GM12878 (cell line): Measurements from ENCODE around the gene LCLAT1. TPM values are rescaled to one million over a fixed set of nuclear protein-coding genes. Genes with fewer than 3 reads are reported as not detected.

ENCODE experiments used
- ATAC-seq: fragments of 200-7000 bp; cut with Tn5 transposase; 3 replicates; pipeline ENCODE4 v1.9.1; 2020; ENCODE audit warnings: mild to moderate bottlenecking, moderate library complexity
- BruUV-seq: library from RNA; stranded (reverse); fragments of 400-500 nt; replicated peaks from 2 replicates; lab custom pipeline; 2021; lab: Mats Ljungman, UMichigan
- CTCF ChIA-PET: fragments of 300-600 bp; sonication (Branson Sonifier 250); formaldehyde crosslinking; extraction: SDS; loops from one replicate; lab custom pipeline; 2021; ENCODE audit warnings: inconsistent platforms; lab: Yijun Ruan, JAX
- POLR2A ChIA-PET: fragments of 350-600 bp; formaldehyde crosslinking; extraction: SDS; loops from one replicate; lab custom pipeline; 2021; ENCODE audit warnings: inconsistent platforms; lab: Charles Lee
- RAD21 ChIA-PET: fragments of 300-600 bp; sonication (Branson Sonifier 250); formaldehyde crosslinking; loops from one replicate; lab custom pipeline; 2023; ENCODE audit warnings: antibody characterized with exemption; ENCODE audit not compliant: unreplicated experiment; lab: Charles Lee
- SMC1A ChIA-PET: fragments of 300-600 bp; sonication (Branson Sonifier 250); formaldehyde crosslinking; loops from one replicate; lab custom pipeline; 2023; ENCODE audit not compliant: unreplicated experiment, uncharacterized antibody; lab: Charles Lee
- DNase-seq: peaks from one replicate; pipeline ENCODE4 v3.0.0-alpha.2; 2011; ENCODE audit warnings: low read depth, low spot score
- FAIRE-seq: peaks from 3 replicates; lab custom pipeline; 2011; peaks lifted over from hg19 to GRCh38; lab: Jason Lieb, UNC
- H2AFZ ChIP-seq: 2 replicates; pipeline ENCODE4 v1.6.0; 2011; ENCODE audit warnings: low read depth, low read length, control low read depth; ENCODE audit not compliant: control insufficient read depth
- H3K27ac ChIP-seq: 2 replicates; pipeline ENCODE4 v1.5.1; 2011; ENCODE audit warnings: control low read depth; ENCODE audit not compliant: control insufficient read depth, insufficient read depth
- H3K27me3 ChIP-seq, 2 experiments: replicated peaks in 1 of 2; 2 replicates each; pipeline versions ENCODE4 v1.6.0 to v1.6.1; 2011; ENCODE audit warnings: low read length in 1 of 2; ENCODE audit not compliant: control insufficient read depth in 2 of 2, insufficient read depth in 2 of 2
- H3K36me3 ChIP-seq, 2 experiments: 2 replicates each; pipeline ENCODE4 v1.5.1; 2011; ENCODE audit warnings: low read length in 1 of 2; ENCODE audit not compliant: control insufficient read depth in 2 of 2, insufficient read depth in 2 of 2
- H3K4me1 ChIP-seq: 2 replicates; pipeline ENCODE4 v1.6.1; 2011; ENCODE audit warnings: mild to moderate bottlenecking, low read length, moderate library complexity, mixed read lengths; ENCODE audit not compliant: control insufficient read depth, insufficient read depth
- H3K4me2 ChIP-seq: 2 replicates; pipeline ENCODE4 v1.6.0; 2011; ENCODE audit warnings: control low read depth; ENCODE audit not compliant: control insufficient read depth, insufficient read depth
- H3K4me3 ChIP-seq: fragments of 200-600 bp; sonication (generic); 2 replicates; pipeline ENCODE4 v1.5.1; 2016
- H3K79me2 ChIP-seq: 2 replicates; pipeline ENCODE4 v1.6.0; 2011; ENCODE audit warnings: low read length; ENCODE audit not compliant: control insufficient read depth, insufficient read depth
- H3K9ac ChIP-seq: 2 replicates; pipeline ENCODE4 v1.8.0; 2011; ENCODE audit warnings: low read length, control low read depth, mixed read lengths; ENCODE audit not compliant: control insufficient read depth, insufficient read depth
- H3K9me3 ChIP-seq: replicated peaks from 3 replicates; pipeline ENCODE4 v1.5.1; 2011; ENCODE audit warnings: mild to moderate bottlenecking, low read length; ENCODE audit not compliant: control insufficient read depth, insufficient read depth
- H4K20me1 ChIP-seq: 2 replicates; pipeline ENCODE4 v1.6.0; 2011; ENCODE audit not compliant: control insufficient read depth, insufficient read depth
- CHD2 ChIP-seq: IDR thresholded peaks from 2 replicates; pipeline ENCODE4 v1.6.1; 2011; ENCODE audit warnings: low read depth, low read length, improper control_type of control experiment, borderline replicate concordance
- KDM1A ChIP-seq: fragments of 200-600 bp; sonication (generic); IDR thresholded peaks from 2 replicates; pipeline ENCODE4 v1.6.1; 2016; ENCODE audit warnings: borderline replicate concordance
- NRF1 ChIP-seq: conservative IDR thresholded peaks from 2 replicates; pipeline ENCODE4 v1.6.1; 2011; ENCODE audit warnings: mild to moderate bottlenecking, low read depth, low read length, improper control_type of control experiment
- PRDM15 ChIP-seq: fragments of 450-650 bp; formaldehyde crosslinking; IDR thresholded peaks from 2 replicates; pipeline ENCODE4 v1.4.0; 2020; ENCODE audit warnings: mild to moderate bottlenecking, moderate library complexity
- RFX5 ChIP-seq: IDR thresholded peaks from 2 replicates; pipeline ENCODE4 v1.6.1; 2011; ENCODE audit warnings: low read depth, low read length, improper control_type of control experiment
- SIX5 ChIP-seq: IDR thresholded peaks from 2 replicates; pipeline ENCODE4 v1.6.1; 2011; ENCODE audit warnings: mild to moderate bottlenecking, low read depth, low read length, moderate library complexity; ENCODE audit not compliant: severe bottlenecking
- TARDBP ChIP-seq: IDR thresholded peaks from 2 replicates; pipeline ENCODE4 v1.6.1; 2016; ENCODE audit warnings: borderline replicate concordance
- TBL1XR1 ChIP-seq: IDR thresholded peaks from 2 replicates; pipeline ENCODE4 v1.6.1; 2012; ENCODE audit warnings: low read depth, low read length, improper control_type of control experiment
- WGBS: methylation state at CpG from one replicate; pipeline ENCODE4 v1.1.6; 2016; ENCODE audit warnings: low lambda C conversion rate; ENCODE audit not compliant: insufficient replicate concordance, insufficient coverage; ENCODE audit errors: missing lambda C conversion rate; 5-methylcytosine and 5-hydroxymethylcytosine counted together
- in situ Hi-C: fragments of 300-500 bp; cut with MboI; formaldehyde crosslinking; loops from 9 replicates; pipeline ENCODE4 v1.14.3; 2018; ENCODE audit warnings: mixed read lengths
- intact Hi-C: fragments of 100-400 bp; cut with micrococcal nuclease; formaldehyde crosslinking; loops from one replicate; pipeline ENCODE4 v1.14.2; 2022; ENCODE audit not compliant: unreplicated experiment
- polyA plus RNA-seq, 11 experiments: library from polyadenylated mRNA; depleted of rRNA in 4 of 11; unstranded in 6 of 11; stranded (reverse) in 5 of 11; fragments of >200 nt; fragmentation: Nextera tagmentation in 4 of 11; fragmentation: Illumina TruSeq in 1 of 11; extraction: Ambion mirVana in 4 of 11; extraction: Trizol in 1 of 11; gene quantifications; 1 replicate in 1 of 11; 2 replicates in 10 of 11; pipeline versions ENCODE4 v1.2.1 to v1.2.3, GENCODE V29; 2011 to 2016; ENCODE audit warnings: inconsistent platforms in 2 of 11, missing spikeins in 2 of 11, low read depth in 1 of 11
- total RNA-seq, 4 experiments: library from RNA; depleted of rRNA in 3 of 4; stranded (reverse); fragments of >200 nt in 3 of 4; fragmentation: Illumina TruSeq in 1 of 4; extraction: Trizol in 1 of 4; gene quantifications; 2 replicates each; pipeline versions ENCODE4 v1.2.1 to v1.2.3, GENCODE V29; 2013 to 2021
- TF ChIP-seq, protein P1 (sequence below): fragments of 150-350 bp; IDR thresholded peaks from 2 replicates; pipeline ENCODE4 v1.6.1; 2014; ENCODE audit warnings: mild to moderate bottlenecking, low read depth, low read length
- TF ChIP-seq, protein P2 (sequence below): IDR thresholded peaks from 2 replicates; pipeline ENCODE4 v1.6.1; 2012; ENCODE audit warnings: low read depth, low read length, improper control_type of control experiment

Gene LCLAT1
- total and polyA plus RNA-seq, 10 of the 15 experiments (the other 5 are each of a cell fraction or from before 2014, with no cell fraction given) = 8.1 to 33.0 (median 15.9) TPM

- Histone ChIP-seq H3K4me3 (no peak overlapping the region), H3K4me2 (no peak overlapping the region), H3K79me2 (no peaks in the 10 kb centered on the region), H3K9ac (no peak overlapping the region), H2AFZ (no peak overlapping the region), H3K36me3 (no peaks in the 10 kb centered on the region), H3K27ac (no peak overlapping the region), H3K4me1 (no peaks in the 10 kb centered on the region), H3K27me3 (no peaks in the 10 kb centered on the region), H3K9me3 (no peaks in the 10 kb centered on the region), H4K20me1 (no peaks in the 10 kb centered on the region)
- ChIA-PET POLR2A (interaction anchor here (0.6 to 2.0 kb wide), 4 partner anchors 9 to 1862 kb away, joined by 3 to 6 read pairs (median 4); no protein-coding TSS in a partner anchor), CTCF (interaction anchor here (0.7 to 1.7 kb wide), 4 partner anchors 9 to 219 kb away, joined by 3 to 5 read pairs (median 3); no protein-coding TSS in a partner anchor), RAD21 (interaction anchor here (0.7 to 1.6 kb wide), 2 partner anchors 22 to 199 kb away, joined by 3 to 4 read pairs; no protein-coding TSS in a partner anchor), SMC1A (interaction anchor here (0.6 to 11.3 kb wide), 2 partner anchors 6 to 126 kb away, joined by 3 to 96 read pairs; no protein-coding TSS in a partner anchor)
- FAIRE-seq = no peak
- ATAC-seq = no peak
- intact Hi-C loops = loop anchor here (10.0 kb wide), 1 partner anchor 276 kb away; no protein-coding TSS in a partner anchor
- TF ChIP-seq NRF1 = no peak
- TF ChIP-seq RFX5 = no peak
- no peak for TF ChIP-seq PRDM15 (CRISPR knock-in tag)
- TF ChIP-seq KDM1A = no peak
- TF ChIP-seq CHD2 = no peak
- TF ChIP-seq TBL1XR1 = no peak
- TF ChIP-seq, protein P1, sequence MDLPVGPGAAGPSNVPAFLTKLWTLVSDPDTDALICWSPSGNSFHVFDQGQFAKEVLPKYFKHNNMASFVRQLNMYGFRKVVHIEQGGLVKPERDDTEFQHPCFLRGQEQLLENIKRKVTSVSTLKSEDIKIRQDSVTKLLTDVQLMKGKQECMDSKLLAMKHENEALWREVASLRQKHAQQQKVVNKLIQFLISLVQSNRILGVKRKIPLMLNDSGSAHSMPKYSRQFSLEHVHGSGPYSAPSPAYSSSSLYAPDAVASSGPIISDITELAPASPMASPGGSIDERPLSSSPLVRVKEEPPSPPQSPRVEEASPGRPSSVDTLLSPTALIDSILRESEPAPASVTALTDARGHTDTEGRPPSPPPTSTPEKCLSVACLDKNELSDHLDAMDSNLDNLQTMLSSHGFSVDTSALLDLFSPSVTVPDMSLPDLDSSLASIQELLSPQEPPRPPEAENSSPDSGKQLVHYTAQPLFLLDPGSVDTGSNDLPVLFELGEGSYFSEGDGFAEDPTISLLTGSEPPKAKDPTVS = no peak
- no peak for TF ChIP-seq SIX5
- TF ChIP-seq, protein P2, sequence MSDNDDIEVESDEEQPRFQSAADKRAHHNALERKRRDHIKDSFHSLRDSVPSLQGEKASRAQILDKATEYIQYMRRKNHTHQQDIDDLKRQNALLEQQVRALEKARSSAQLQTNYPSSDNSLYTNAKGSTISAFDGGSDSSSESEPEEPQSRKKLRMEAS = no peak
- no peak for TF ChIP-seq TARDBP
- 42% methylated on average over 2 of the region's 2 CpGs for WGBS
- no TSS peak for BruUV-seq
- DNase-seq = no peak
- in situ Hi-C loops = no loop called here
Measured at GRCh38 chr2:30428348-30428662, 18.7 kb upstream of the LCLAT1 start.
